NCI-H128 (cell line): ENCODE data around the gene ABHD17A.

ENCODE experiments used
- DNase-seq: peaks from one replicate; lab custom pipeline; 2025; ENCODE audit not compliant: unreplicated experiment; lab: John Stamatoyannopoulos, UW

The ABHD17A gene

GRCh38 chr19:1864480-1865171, 20.7 kb downstream of the ABHD17A start:
- DNase-seq = no peak

GRCh38 chr19:1863638-1864479, 21.4 kb downstream of the ABHD17A start:
- DNase-seq = peak; percentile 79

- no peak for DNase-seq
Measured at GRCh38 chr19:1863328-1863637, 22.0 kb downstream of the ABHD17A start, which contains the start of gene KLF16. Gene KLF16, minus strand, starts transcription at chr19:1863579. Its CDS starts 82 bp downstream, at chr19:1863497.

GRCh38 chr19:1862424-1863327, 22.6 kb downstream of the ABHD17A start:
- DNase-seq = no peak

- no peak for DNase-seq
Measured at GRCh38 chr19:1862068-1862423, 23.2 kb downstream of the ABHD17A start.

- no peak for DNase-seq
Measured at GRCh38 chr19:1861599-1862031, 23.7 kb downstream of the ABHD17A start.

GRCh38 chr19:1860821-1861598, 24.3 kb downstream of the ABHD17A start:
- DNase-seq = no peak

- DNase-seq = no peak
Measured at GRCh38 chr19:1860042-1860775, 25.1 kb downstream of the ABHD17A start.

GRCh38 chr19:1859331-1859781, 25.9 kb downstream of the ABHD17A start:
- DNase-seq = no peak

- no peak for DNase-seq
Measured at GRCh38 chr19:1858412-1859081, 26.7 kb downstream of the ABHD17A start.

- DNase-seq = no peak
Measured at GRCh38 chr19:1857648-1858326, 27.5 kb downstream of the ABHD17A start.

- DNase-seq = no peak
Measured at GRCh38 chr19:1856698-1857603, 28.3 kb downstream of the ABHD17A start.

GRCh38 chr19:1856345-1856697, 29.0 kb downstream of the ABHD17A start:
- no peak for DNase-seq

GRCh38 chr19:1855828-1856255, 29.5 kb downstream of the ABHD17A start:
- DNase-seq = no peak

GRCh38 chr19:1855040-1855827, 30.1 kb downstream of the ABHD17A start:
- no peak for DNase-seq

GRCh38 chr19:1854542-1855039, 30.7 kb downstream of the ABHD17A start:
- DNase-seq = no peak

GRCh38 chr19:1854039-1854541, 31.2 kb downstream of the ABHD17A start:
- DNase-seq = no peak
